Heart right ventricle (tissue), 16 donors: ENCODE results near the gene FNDC11. TPM values are rescaled to one million over a fixed set of nuclear protein-coding genes. Genes with fewer than 3 reads are reported as not detected.

ENCODE experiments used
- ATAC-seq, 8 donors: fragments of 200-7000 bp; cut with Tn5 transposase; one replicate each; pipeline ENCODE4 v1.9.1; 2020; ENCODE audit warnings: mild to moderate bottlenecking in 8 of 8, moderate library complexity in 8 of 8, moderate number of reproducible peaks in 1 of 8
- DNase-seq, 2 donors: peaks; one replicate each; pipeline ENCODE4 v3.0.0-alpha.2; 2020
- H3K27ac ChIP-seq, 10 donors: fragments of 200-600 bp; sonication (generic) in 2 of 10; one replicate each; pipeline versions ENCODE4 v1.5.0 to v1.8.0; 2020 to 2022; ENCODE audit warnings: mild to moderate bottlenecking in 3 of 10
- H3K27me3 ChIP-seq, 7 donors: fragments of 200-600 bp; one replicate each; pipeline ENCODE4 v1.8.0; 2021 to 2022; ENCODE audit warnings: mild to moderate bottlenecking in 2 of 7
- H3K36me3 ChIP-seq, 9 donors: fragments of 200-600 bp; sonication (generic) in 1 of 9; one replicate each; pipeline versions ENCODE4 v1.5.0 to v1.8.0; 2020 to 2022; ENCODE audit warnings: mild to moderate bottlenecking in 2 of 9
- H3K4me1 ChIP-seq, 9 donors: fragments of 200-600 bp; sonication (generic) in 1 of 9; one replicate each; pipeline versions ENCODE4 v1.5.0 to v1.8.0; 2020 to 2022; ENCODE audit warnings: mild to moderate bottlenecking in 4 of 9
- H3K4me3 ChIP-seq, 10 donors: fragments of 200-600 bp; sonication (generic) in 2 of 10; one replicate each; pipeline versions ENCODE4 v1.5.0 to v1.8.0; 2020 to 2022; ENCODE audit warnings: mild to moderate bottlenecking in 7 of 10, moderate library complexity in 2 of 10
- H3K9me3 ChIP-seq, 11 donors: fragments of 200-600 bp in 10 of 11; sonication (generic) in 2 of 11; one replicate each; pipeline versions ENCODE4 v1.5.0 to v1.8.0; 2013 to 2022; ENCODE audit warnings: mild to moderate bottlenecking in 2 of 11, control low read depth in 1 of 11, moderate library complexity in 1 of 11
- CTCF ChIP-seq, 9 donors: fragments of 200-600 bp; sonication (generic) in 2 of 9; IDR thresholded peaks; one replicate each; pipeline versions ENCODE4 v1.5.0 to v1.8.0; 2021 to 2022; ENCODE audit warnings: antibody characterized with exemption in 9 of 9, mild to moderate bottlenecking in 5 of 9, moderate library complexity in 1 of 9
- WGBS, 2 donors: extraction: QIAGEN DNeasy Blood & Tissue Kit; methylation state at CpG; one replicate each; pipeline ENCODE4 v1.1.7; 2013; ENCODE audit warnings: inconsistent platforms in 1 of 2; 5-methylcytosine and 5-hydroxymethylcytosine counted together
- intact Hi-C, 10 donors: fragments of 100-400 bp; cut with DNase I; formaldehyde crosslinking; loops; one replicate each; pipeline versions ENCODE4 v1.11.1 to v1.14.2; 2022
- polyA plus RNA-seq, 2 donors: library from polyadenylated mRNA; stranded (reverse); fragments of 200-250 nt; gene quantifications; one replicate each; pipeline ENCODE4 v1.2.3, GENCODE V29; 2013
- total RNA-seq, 10 donors: library from RNA; stranded (reverse); fragmentation: NEBNext Ultra II Directional in 3 of 10; extraction: Animal tissue kit (Norgen Biotek cat#: 25700) in 3 of 10; gene quantifications; one replicate each; pipeline versions ENCODE4 v1.2.1 to v1.2.4, GENCODE V29; 2021 to 2023
- donor health status: Arrhythmogenic right ventricular cardiomyopathy.
- donor health status: ischemic (EF 13 %, LVEDD 7.1; RV severe dilation, severe dysfunction).
- donor health status: healthy with polysubstance abuse.
- donor health status: DM: no; HTN: yes; CAD: no.
- donor health status: DM: no; HTN: no; CAD: no.
- donor health status: ischemic (EF 25% LVEDD 6.9; RV normal size, moderate dysfunction).
- donor health status: ischemic (EF 25% LVEDD 5.7; RV mildly dilated, moderate dysfunction).
- donor health status: healthy.
- donor health status: DM: yes; HTN: yes; CAD: no.
- donor health status: Ischemic cardiomyopathy.
- donor health status: ischemic (EF 35%, LVEDD 5.7; RV mildly dilated, moderate dysfunction).
- donor health status: nonischemic (EF 11% LVEDD 7.7; RV severe dilation, severe dysfunction).
- donor health status: DM: yes; HTN: yes; CAD: no.
- donor health status: PGD.
- donor health status: ischemic (EF 29% LVEDD 5.4; RV normal size, mild dysfunction).
- donor health status: nonischemic (EF 23%, LVEDD 6.1; RV moderate dilation, normal function).

The FNDC11 gene
- total and polyA plus RNA-seq, 12 donors: 0.09 to 0.29 (median 0.18) TPM; not detected in 6

- TF ChIP-seq CTCF (IDR thresholded peaks at IDR 0.05): no peak
- Histone ChIP-seq H3K27ac (no peak overlapping the region), H3K36me3 (no peaks in the 10 kb centered on the region), H3K9me3 (no peaks in the 10 kb centered on the region), H3K27me3 (peaks cover 0 to 38% (median 20%) of the 10 kb centered on the region in 7 donors), H3K4me3 (no peak overlapping the region), H3K4me1 (peaks cover 0 to 34% (median 16%) of the 10 kb centered on the region in 9 donors)
- no peak for DNase-seq
- intact Hi-C loops: loop anchor here in 3 of 10 donors (10.0 kb wide), 1 partner anchor 331 kb away; the partner anchor contains the start of genes ABHD16B (in 3 of the 3) and TPD52L2 (in 3 of the 3)
- ATAC-seq: no peak
- 63 to 76% methylated on average over 28 of the region's 28 CpGs for WGBS, 2 donors
These were observed 20.0 kb upstream of the FNDC11 start for GRCh38 chr20:63533871-63534393.

- H3K36me3 ChIP-seq: no peaks in the 10 kb centered on the region
- peaks cover 0 to 34% (median 16%) of the 10 kb centered on the region in 9 donors for H3K4me1 ChIP-seq
- H3K27ac ChIP-seq: no peak overlapping the region
- WGBS, 2 donors: 53 to 59% methylated on average over 12 of the region's 12 CpGs
- no peaks in the 10 kb centered on the region for H3K9me3 ChIP-seq
- DNase-seq: no peak
- intact Hi-C loops: loop anchor here in 3 of 10 donors (10.0 kb wide), 1 partner anchor 330 kb away; the partner anchor contains the start of genes ABHD16B (in 3 of the 3) and TPD52L2 (in 3 of the 3)
- ATAC-seq: no peak
- no peak overlapping the region for H3K4me3 ChIP-seq
- H3K27me3 ChIP-seq: peaks cover 0 to 38% (median 20%) of the 10 kb centered on the region in 7 donors
- no peak for TF ChIP-seq CTCF (IDR thresholded peaks at IDR 0.05)
These were observed 19.5 kb upstream of the FNDC11 start for GRCh38 chr20:63534427-63534830.

- H3K27me3 ChIP-seq: peaks cover 0 to 38% (median 20%) of the 10 kb centered on the region in 7 donors
- no peak overlapping the region for H3K27ac ChIP-seq
- 50 to 59% methylated on average over 49 of the region's 49 CpGs for WGBS, 2 donors
- no peaks in the 10 kb centered on the region for H3K36me3 ChIP-seq
- intact Hi-C loops: loop anchor here in 7 of 10 donors (5.0 to 10.0 kb wide), 5 partner anchors 42 to 437 kb away; partner anchors contain the start of genes TPD52L2 (in 4 of the 7) and ABHD16B (in 3 of the 7)
- H3K4me1 ChIP-seq: peaks cover 0 to 34% (median 16%) of the 10 kb centered on the region in 9 donors
- no peak overlapping the region for H3K4me3 ChIP-seq
- TF ChIP-seq CTCF (IDR thresholded peaks at IDR 0.05): no peak
- no peak for DNase-seq
- H3K9me3 ChIP-seq: no peaks in the 10 kb centered on the region
- no peak for ATAC-seq
These were observed 18.9 kb upstream of the FNDC11 start for GRCh38 chr20:63534831-63535651.

GRCh38 chr20:63536241-63536977, 17.6 kb upstream of the FNDC11 start:
- H3K27me3 ChIP-seq: peaks cover 0 to 38% (median 20%) of the 10 kb centered on the region in 7 donors
- peak overlapping the region in 1 of 10 donors; percentile 51 for H3K4me3 ChIP-seq
- WGBS, 2 donors: 58 to 62% methylated on average over 32 to 35 of the region's 35 CpGs
- H3K27ac ChIP-seq: no peak overlapping the region
- intact Hi-C loops: loop anchor here in 7 of 10 donors (5.0 to 10.0 kb wide), 5 partner anchors 41 to 436 kb away; partner anchors contain the start of genes TPD52L2 (in 4 of the 7) and ABHD16B (in 3 of the 7)
- ATAC-seq: no peak
- no peak for TF ChIP-seq CTCF (IDR thresholded peaks at IDR 0.05)
- peak in 1 of 2 donors; percentile 16 for DNase-seq
- H3K4me1 ChIP-seq: peaks cover 0 to 34% (median 16%) of the 10 kb centered on the region in 9 donors
- H3K9me3 ChIP-seq: no peaks in the 10 kb centered on the region
- H3K36me3 ChIP-seq: no peaks in the 10 kb centered on the region
